Gastrocnemius medialis (tissue), 4 donors: ENCODE measurements around the gene MYOD1.

ENCODE experiments used
- POLR2A ChIP-seq, 2 donors: fragments of 450-650 bp; IDR thresholded peaks; one replicate each; pipeline ENCODE4 v1.6.1; 2017; ENCODE audit warnings: antibody characterized with exemption in 2 of 2, mild to moderate bottlenecking in 2 of 2, moderate library complexity in 2 of 2
- TF ChIP-seq, protein P1 (sequence below), 5 experiments: fragments of 450-650 bp in 3 of 5; fragments of 200-600 bp in 2 of 5; sonication (generic) in 2 of 5; IDR thresholded peaks in 4 of 5; conservative IDR thresholded peaks in 1 of 5; 1 replicate in 4 of 5; 2 replicates in 1 of 5; pipeline ENCODE4 v1.5.1; 2016 to 2019; ENCODE audit warnings: antibody characterized with exemption in 5 of 5, mild to moderate bottlenecking in 3 of 5, moderate library complexity in 3 of 5

DNA sequence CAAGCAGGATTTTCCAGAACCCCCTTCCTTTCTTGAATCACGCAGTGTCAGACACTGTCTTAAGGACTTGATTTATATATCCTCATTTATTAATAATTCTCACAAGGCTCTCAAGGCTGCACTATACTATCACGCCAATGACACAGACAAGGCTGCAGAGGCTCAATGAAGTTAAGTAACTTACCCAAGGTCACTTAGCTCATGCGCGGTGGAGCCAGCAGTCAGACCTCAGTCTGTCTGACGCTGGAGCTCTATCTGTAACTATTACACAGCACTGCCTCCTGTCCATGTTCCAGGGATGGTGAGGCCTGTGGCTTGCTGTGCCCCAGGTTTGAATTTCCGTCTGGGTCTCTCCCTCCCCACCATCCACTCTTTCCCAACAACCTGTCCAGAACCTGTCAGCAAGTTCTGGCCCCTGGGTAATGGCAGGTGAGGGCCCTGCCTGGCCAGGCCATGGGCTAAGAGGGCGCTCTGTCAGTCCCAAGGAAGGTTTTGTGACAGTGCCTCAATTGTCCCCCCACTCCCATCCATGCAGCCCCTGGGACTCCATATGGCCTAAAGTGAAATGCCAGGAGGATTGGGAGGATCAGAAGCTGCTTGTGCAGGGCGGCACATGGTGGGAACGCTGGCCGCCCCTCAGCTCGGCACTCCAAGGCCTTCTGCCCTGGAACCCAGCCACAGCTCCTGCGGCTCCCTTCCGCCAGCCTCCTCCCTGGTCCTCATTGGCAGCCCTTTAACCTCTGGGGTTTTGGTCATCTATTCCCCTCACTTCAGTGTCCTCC lies 23.8 kb downstream of the MYOD1 start:
- no peak for TF ChIP-seq POLR2A (IDR thresholded peaks at IDR 0.05)
- TF ChIP-seq, protein P1, sequence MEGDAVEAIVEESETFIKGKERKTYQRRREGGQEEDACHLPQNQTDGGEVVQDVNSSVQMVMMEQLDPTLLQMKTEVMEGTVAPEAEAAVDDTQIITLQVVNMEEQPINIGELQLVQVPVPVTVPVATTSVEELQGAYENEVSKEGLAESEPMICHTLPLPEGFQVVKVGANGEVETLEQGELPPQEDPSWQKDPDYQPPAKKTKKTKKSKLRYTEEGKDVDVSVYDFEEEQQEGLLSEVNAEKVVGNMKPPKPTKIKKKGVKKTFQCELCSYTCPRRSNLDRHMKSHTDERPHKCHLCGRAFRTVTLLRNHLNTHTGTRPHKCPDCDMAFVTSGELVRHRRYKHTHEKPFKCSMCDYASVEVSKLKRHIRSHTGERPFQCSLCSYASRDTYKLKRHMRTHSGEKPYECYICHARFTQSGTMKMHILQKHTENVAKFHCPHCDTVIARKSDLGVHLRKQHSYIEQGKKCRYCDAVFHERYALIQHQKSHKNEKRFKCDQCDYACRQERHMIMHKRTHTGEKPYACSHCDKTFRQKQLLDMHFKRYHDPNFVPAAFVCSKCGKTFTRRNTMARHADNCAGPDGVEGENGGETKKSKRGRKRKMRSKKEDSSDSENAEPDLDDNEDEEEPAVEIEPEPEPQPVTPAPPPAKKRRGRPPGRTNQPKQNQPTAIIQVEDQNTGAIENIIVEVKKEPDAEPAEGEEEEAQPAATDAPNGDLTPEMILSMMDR (IDR thresholded peaks at IDR 0.05 in 4 of 5, conservative IDR thresholded peaks at IDR 0.05 in 1 of 5), result no peak
